Measurements from ENCODE around the gene YWHAH.

DNA sequence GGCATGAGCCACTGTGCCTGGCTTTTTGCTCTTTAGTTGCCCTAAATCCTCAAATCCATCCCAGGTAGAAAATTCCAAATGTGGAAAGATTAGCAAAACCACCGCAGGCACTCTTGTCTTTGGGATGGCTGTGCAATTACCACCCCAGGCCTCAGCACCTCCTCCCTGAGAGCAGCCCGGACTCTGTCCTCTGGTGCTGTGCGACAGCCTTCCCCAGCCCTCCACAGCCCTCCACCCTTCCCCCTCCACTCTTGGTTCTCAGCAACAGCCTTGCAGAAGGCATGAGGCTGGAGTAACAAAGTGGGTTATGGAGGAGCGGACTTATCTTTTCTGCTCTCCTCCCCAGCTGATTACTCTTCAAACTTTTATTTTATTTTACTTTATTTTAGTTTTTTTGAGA, 44.7 kb upstream of the YWHAH start:
- TF ChIP-seq, protein P1, sequence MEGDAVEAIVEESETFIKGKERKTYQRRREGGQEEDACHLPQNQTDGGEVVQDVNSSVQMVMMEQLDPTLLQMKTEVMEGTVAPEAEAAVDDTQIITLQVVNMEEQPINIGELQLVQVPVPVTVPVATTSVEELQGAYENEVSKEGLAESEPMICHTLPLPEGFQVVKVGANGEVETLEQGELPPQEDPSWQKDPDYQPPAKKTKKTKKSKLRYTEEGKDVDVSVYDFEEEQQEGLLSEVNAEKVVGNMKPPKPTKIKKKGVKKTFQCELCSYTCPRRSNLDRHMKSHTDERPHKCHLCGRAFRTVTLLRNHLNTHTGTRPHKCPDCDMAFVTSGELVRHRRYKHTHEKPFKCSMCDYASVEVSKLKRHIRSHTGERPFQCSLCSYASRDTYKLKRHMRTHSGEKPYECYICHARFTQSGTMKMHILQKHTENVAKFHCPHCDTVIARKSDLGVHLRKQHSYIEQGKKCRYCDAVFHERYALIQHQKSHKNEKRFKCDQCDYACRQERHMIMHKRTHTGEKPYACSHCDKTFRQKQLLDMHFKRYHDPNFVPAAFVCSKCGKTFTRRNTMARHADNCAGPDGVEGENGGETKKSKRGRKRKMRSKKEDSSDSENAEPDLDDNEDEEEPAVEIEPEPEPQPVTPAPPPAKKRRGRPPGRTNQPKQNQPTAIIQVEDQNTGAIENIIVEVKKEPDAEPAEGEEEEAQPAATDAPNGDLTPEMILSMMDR (IDR thresholded peaks at IDR 0.05): no peak
- TF ChIP-seq POLR2AphosphoS5 (IDR thresholded peaks at IDR 0.05) (no peak), POLR2A (IDR thresholded peaks at IDR 0.05) (no peak)
